ENCODE data around the gene SGSM2.

GRCh38 chr17:2388683-2389055 lies 51.4 kb downstream of the SGSM2 start:
- TF ChIP-seq REST (IDR thresholded peaks at IDR 0.05; ENCODE audit: insufficient read depth in 1 of 2, low read depth in 2 of 2, low read length in 2 of 2) (no peak), POLR2AphosphoS5 (IDR thresholded peaks at IDR 0.05; ENCODE audit: low read depth, low read length) (no peak), SIN3A (IDR thresholded peaks at IDR 0.05; ENCODE audit: borderline replicate concordance, insufficient read depth, low read length) (no peak)
